IMR-90 (cell line): ENCODE results near the gene RGS9BP. TPM values are rescaled to one million over a fixed set of nuclear protein-coding genes. Genes with fewer than 3 reads are reported as not detected.
A peak's percentile ranks its signal among the peaks of the same experiment; 100 is the strongest.

ENCODE experiments used
- ATAC-seq: fragments of 200-7000 bp; cut with Tn5 transposase; 2 replicates; pipeline ENCODE4 v1.9.1; 2020; ENCODE audit warnings: low read depth, mild to moderate bottlenecking, moderate library complexity
- BruUV-seq: library from RNA; stranded (reverse); fragments of 400-500 nt; replicated peaks from 2 replicates; lab custom pipeline; 2021; lab: Mats Ljungman, UMichigan
- CTCF ChIA-PET: fragments of 300-600 bp; formaldehyde crosslinking; extraction: SDS; loops from one replicate; lab custom pipeline; 2021; ENCODE audit warnings: antibody characterized with exemption; lab: Yijun Ruan, JAX
- POLR2A ChIA-PET: fragments of 300-600 bp; sonication (Branson Sonifier 250); formaldehyde crosslinking; loops from one replicate; lab custom pipeline; 2022; ENCODE audit warnings: antibody characterized with exemption; ENCODE audit not compliant: unreplicated experiment; lab: Charles Lee
- DNase-seq: peaks from one replicate; pipeline ENCODE4 v3.0.0; 2013
- H2AFZ ChIP-seq: replicated peaks from 2 replicates; pipeline ENCODE3; 2013; ENCODE audit warnings: low read length, mild to moderate bottlenecking; ENCODE audit not compliant: poor library complexity
- H2AK5ac ChIP-seq: 2 replicates; pipeline ENCODE4 v1.6.1; 2013; ENCODE audit warnings: low read depth, low read length, inconsistent platforms
- H2AK9ac ChIP-seq: replicated peaks from 2 replicates; pipeline ENCODE3; 2013; ENCODE audit warnings: mild to moderate bottlenecking, low read depth, low read length, moderate library complexity; ENCODE audit not compliant: poor library complexity
- H2BK120ac ChIP-seq: 2 replicates; pipeline ENCODE4 v1.6.1; 2013; ENCODE audit warnings: low read depth, low read length, inconsistent platforms
- H2BK15ac ChIP-seq: 3 replicates; pipeline ENCODE4 v1.6.1; 2013; ENCODE audit warnings: low read depth, low read length, inconsistent platforms
- H2BK20ac ChIP-seq: 2 replicates; pipeline ENCODE4 v1.6.1; 2013; ENCODE audit warnings: low read depth, mild to moderate bottlenecking, inconsistent platforms, low read length, moderate library complexity
- H2BK5ac ChIP-seq: 2 replicates; pipeline ENCODE4 v1.6.1; 2013; ENCODE audit warnings: mild to moderate bottlenecking, low read depth, low read length, inconsistent platforms; ENCODE audit not compliant: poor library complexity, severe bottlenecking
- H3K14ac ChIP-seq: replicated peaks from 2 replicates; pipeline ENCODE4 v1.6.1; 2013; ENCODE audit warnings: low read depth, low read length, inconsistent platforms
- H3K18ac ChIP-seq: 2 replicates; pipeline ENCODE4 v1.6.1; 2013; ENCODE audit warnings: low read depth, low read length, control low read depth
- H3K23ac ChIP-seq: 2 replicates; pipeline ENCODE4 v1.6.1; 2013; ENCODE audit warnings: low read depth, low read length, inconsistent platforms
- H3K27ac ChIP-seq: 2 replicates; pipeline ENCODE4 v1.5.1; 2013; ENCODE audit warnings: mild to moderate bottlenecking, control low read depth, low read length; ENCODE audit not compliant: insufficient read depth
- H3K27me3 ChIP-seq: 2 replicates; pipeline ENCODE4 v1.6.1; 2013; ENCODE audit warnings: low read length; ENCODE audit not compliant: control insufficient read depth, insufficient read depth
- H3K36me3 ChIP-seq: 2 replicates; pipeline ENCODE4 v1.6.1; 2013; ENCODE audit warnings: low read length, mixed read lengths; ENCODE audit not compliant: control insufficient read depth, insufficient read depth
- H3K4ac ChIP-seq: 2 replicates; pipeline ENCODE4 v1.6.1; 2013; ENCODE audit warnings: low read depth, low read length, inconsistent platforms
- H3K4me1 ChIP-seq: 2 replicates; pipeline ENCODE4 v1.6.1; 2013; ENCODE audit warnings: low read length, mixed read lengths; ENCODE audit not compliant: control insufficient read depth, insufficient read depth
- H3K4me2 ChIP-seq: 2 replicates; pipeline ENCODE4 v1.6.1; 2013; ENCODE audit warnings: low read depth, mild to moderate bottlenecking, control low read depth, low read length, moderate library complexity
- H3K4me3 ChIP-seq: 2 replicates; pipeline ENCODE4 v1.5.1; 2013; ENCODE audit warnings: low read depth, mild to moderate bottlenecking, control low read depth, low read length, moderate library complexity; ENCODE audit not compliant: insufficient read depth
- H3K56ac ChIP-seq: 2 replicates; pipeline ENCODE4 v1.6.1; 2013; ENCODE audit warnings: low read length, inconsistent platforms; ENCODE audit not compliant: insufficient read depth; ENCODE audit errors: extremely low read depth
- H3K79me1 ChIP-seq, 2 experiments: 2 replicates each; pipeline ENCODE4 v1.6.1; 2013; ENCODE audit warnings: low read length in 2 of 2, inconsistent platforms in 1 of 2, low read depth in 1 of 2
- H3K9ac ChIP-seq: 2 replicates; pipeline ENCODE4 v1.6.1; 2013; ENCODE audit warnings: low read depth, low read length, control low read depth
- H3K9me1 ChIP-seq: 2 replicates; pipeline ENCODE4 v1.6.1; 2013; ENCODE audit warnings: low read length, inconsistent platforms; ENCODE audit not compliant: insufficient read depth
- H3K9me3 ChIP-seq: 2 replicates; pipeline ENCODE4 v1.6.1; 2013; ENCODE audit warnings: low read length; ENCODE audit not compliant: control insufficient read depth, insufficient read depth
- H4K20me1 ChIP-seq: 2 replicates; pipeline ENCODE4 v1.6.1; 2013; ENCODE audit warnings: low read length, inconsistent platforms; ENCODE audit not compliant: insufficient read depth
- H4K5ac ChIP-seq: 2 replicates; pipeline ENCODE4 v1.6.1; 2013; ENCODE audit warnings: mild to moderate bottlenecking, low read depth, low read length, control low read depth
- H4K8ac ChIP-seq, 2 experiments: 2 replicates each; pipeline ENCODE4 v1.6.1; 2013; ENCODE audit warnings: low read depth in 2 of 2, low read length in 2 of 2, control low read depth in 1 of 2, inconsistent platforms in 1 of 2
- H4K91ac ChIP-seq: 2 replicates; pipeline ENCODE4 v1.6.1; 2013; ENCODE audit warnings: low read depth, low read length, inconsistent platforms; ENCODE audit not compliant: insufficient read depth
- MXI1 ChIP-seq: IDR thresholded peaks from 2 replicates; pipeline ENCODE4 v1.6.1; 2012; ENCODE audit warnings: low read depth, mild to moderate bottlenecking, low read length, moderate library complexity, borderline replicate concordance
- POLR2A ChIP-seq: IDR thresholded peaks from 2 replicates; pipeline ENCODE4 v1.6.1; 2012; ENCODE audit warnings: mild to moderate bottlenecking, low read depth, low read length
- WGBS, 2 experiments: methylation state at CpG; one replicate each; pipeline versions ENCODE4 v1.1.5 to v1.1.7; 2013; ENCODE audit warnings: missing lambda C conversion rate in 2 of 2; ENCODE audit not compliant: insufficient read length in 1 of 2; ENCODE audit errors: extremely low coverage in 2 of 2; 5-methylcytosine and 5-hydroxymethylcytosine counted together
- dilution Hi-C: fragments of 300-500 bp; cut with HindIII; formaldehyde crosslinking; loops from one replicate; pipeline ENCODE4 v1.14.3; 2018; ENCODE audit warnings: low sequenced_read_pairs; ENCODE audit not compliant: unreplicated experiment
- in situ Hi-C: fragments of 300-500 bp; cut with MboI; formaldehyde crosslinking; loops from 3 replicates; pipeline ENCODE4 v1.14.3; 2019; ENCODE audit warnings: low sequenced_read_pairs, inconsistent platforms, mixed read lengths
- intact Hi-C: fragments of 100-400 bp; cut with micrococcal nuclease; formaldehyde crosslinking; loops from 2 replicates; pipeline ENCODE4 v1.10.0; 2022
- polyA plus RNA-seq, 3 experiments: library from polyadenylated mRNA; depleted of rRNA; stranded (reverse); fragments of >200 nt; gene quantifications; 2 replicates each; pipeline ENCODE4 v1.2.3, GENCODE V29; 2012; ENCODE audit warnings: low replicate concordance in 1 of 3
- total RNA-seq: library from RNA; depleted of rRNA; stranded (reverse); fragments of >200 nt; gene quantifications from 2 replicates; pipeline ENCODE4 v1.2.3, GENCODE V29; 2012
- TF ChIP-seq, protein P1 (sequence below): fragments of 150-350 bp; IDR thresholded peaks from 2 replicates; pipeline ENCODE4 v1.6.1; 2016; ENCODE audit warnings: low read depth, mild to moderate bottlenecking, low read length, moderate library complexity, borderline replicate concordance

RGS9BP gene
- total and polyA plus RNA-seq, 2 of the 4 experiments (the other 2 are of a cell fraction): 0.03 to 0.18 TPM

DNA sequence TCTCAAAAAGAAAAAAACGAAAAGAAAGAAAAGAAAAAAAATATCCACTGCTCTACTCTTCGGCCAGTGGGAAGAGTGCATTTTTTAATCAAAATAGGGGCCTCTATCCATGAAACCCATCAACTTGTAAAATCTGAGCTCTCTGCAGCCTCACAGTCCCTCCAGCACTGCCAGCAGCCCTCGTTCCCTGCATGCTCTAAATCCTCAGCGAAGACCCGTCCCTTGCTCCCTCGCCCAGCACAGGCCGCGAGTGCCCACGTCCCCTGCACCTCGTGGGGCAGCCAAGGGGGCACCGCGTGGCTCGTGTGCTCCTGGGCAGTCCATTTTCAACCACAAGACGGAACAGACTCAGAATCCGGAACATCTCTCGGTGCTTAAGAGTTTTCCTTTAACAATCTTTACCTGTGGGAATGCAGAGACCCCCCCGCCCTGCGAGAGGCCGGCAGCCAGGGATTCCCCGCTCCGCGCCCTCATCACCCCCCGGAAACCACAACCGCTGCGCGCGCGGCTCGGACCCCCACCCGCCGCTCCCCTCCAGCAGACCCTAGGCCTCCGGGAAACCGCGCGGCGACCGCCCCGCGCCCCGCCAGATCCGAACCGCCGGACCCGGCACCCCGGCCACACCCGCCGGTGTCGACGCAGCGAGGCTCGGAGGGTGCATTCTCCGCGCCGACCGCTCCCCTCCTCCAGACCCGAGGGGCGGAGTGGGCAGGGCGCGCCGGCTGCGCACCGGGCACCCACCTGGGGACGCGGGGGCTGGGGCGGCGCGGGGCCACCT is 1.3 kb upstream of the RGS9BP start:
- 2% methylated on average over 25 of the region's 67 CpGs; no CpG with 5 or more reads in 1 of the 2 experiments for WGBS, 2 experiments

More for the DNA sequence above, 1.3 kb upstream of the RGS9BP start:
- no peak overlapping the region for H2BK20ac ChIP-seq
- H3K9me1 ChIP-seq: peaks cover 14% of the 10 kb centered on the region
- H3K23ac ChIP-seq: peak overlapping the region; percentile 87
- in situ Hi-C loops (no loop called here), intact Hi-C loops (loop anchor here (5.0 kb wide), 1 partner anchor 243 kb away; no protein-coding TSS in a partner anchor), dilution Hi-C loops (no loop called here)
- H3K27me3 ChIP-seq: peaks cover 27% of the 10 kb centered on the region
- CTCF ChIA-PET: interaction anchor here (0.6 kb wide), 2 partner anchors 32 to 54 kb away, joined by 4 to 6 read pairs; no protein-coding TSS in a partner anchor
- BruUV-seq: no TSS peak
- no peak overlapping the region for H2BK15ac ChIP-seq
- H3K4me2 ChIP-seq: peak overlapping the region; percentile 96
- peak overlapping the region; percentile 2; the same call in 1 of the 2 replicates for H3K27ac ChIP-seq
- no peak overlapping the region for H2BK5ac ChIP-seq
- H3K4ac ChIP-seq: peak overlapping the region; percentile 20; the same call in 1 of the 2 replicates
- H3K18ac ChIP-seq: no peak overlapping the region
- peaks cover 39% of the 10 kb centered on the region for H4K20me1 ChIP-seq
- TF ChIP-seq POLR2A (no peak), MXI1 (peak; percentile 60; the same call in 1 of the 2 replicates)
- TF ChIP-seq, protein P1, sequence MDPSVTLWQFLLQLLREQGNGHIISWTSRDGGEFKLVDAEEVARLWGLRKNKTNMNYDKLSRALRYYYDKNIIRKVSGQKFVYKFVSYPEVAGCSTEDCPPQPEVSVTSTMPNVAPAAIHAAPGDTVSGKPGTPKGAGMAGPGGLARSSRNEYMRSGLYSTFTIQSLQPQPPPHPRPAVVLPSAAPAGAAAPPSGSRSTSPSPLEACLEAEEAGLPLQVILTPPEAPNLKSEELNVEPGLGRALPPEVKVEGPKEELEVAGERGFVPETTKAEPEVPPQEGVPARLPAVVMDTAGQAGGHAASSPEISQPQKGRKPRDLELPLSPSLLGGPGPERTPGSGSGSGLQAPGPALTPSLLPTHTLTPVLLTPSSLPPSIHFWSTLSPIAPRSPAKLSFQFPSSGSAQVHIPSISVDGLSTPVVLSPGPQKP: no peak
- peak overlapping the region; percentile 96 for H2AFZ ChIP-seq
- H3K9ac ChIP-seq: peak overlapping the region; percentile 87
- H4K91ac ChIP-seq: peak overlapping the region; percentile 22; the same call in 1 of the 2 replicates
- H4K5ac ChIP-seq: no peak overlapping the region
- peaks cover 11% of the 10 kb centered on the region; the same call in 1 of the 2 replicates for H3K4me1 ChIP-seq
- H3K79me1 ChIP-seq: peaks cover 31 to 46% of the 10 kb centered on the region in 2 experiments
- peak overlapping the region; percentile 90 for H3K14ac ChIP-seq
- peak overlapping the region; percentile 93 for H2AK9ac ChIP-seq
- DNase-seq (no peak), ATAC-seq (peak; percentile 3)
- peak overlapping the region; percentile 97 for H3K4me3 ChIP-seq
- H3K9me3 ChIP-seq: no peaks in the 10 kb centered on the region
- H3K36me3 ChIP-seq: no peaks in the 10 kb centered on the region
- H2BK120ac ChIP-seq: no peak overlapping the region
- no peak overlapping the region; the same call in 1 of the 2 replicates for H2AK5ac ChIP-seq
- peak overlapping the region; percentile 22 to 71; a peak in 2 of 4 replicates for H4K8ac ChIP-seq
- POLR2A ChIA-PET: no interaction called here
- H3K56ac ChIP-seq: 0 out of 2 replicates have a peak overlapping the region, but pooled peaks have one; percentile 21
